ENCODE results near the gene ZNF683.

- TF ChIP-seq CTCF (IDR thresholded peaks at IDR 0.05) (no peak), POLR2A (IDR thresholded peaks at IDR 0.05) (no peak)
Measured at GRCh38 chr1:26395754-26396153, 23.2 kb upstream of the ZNF683 start.

Data from body of pancreas (tissue), 4 donors.